Upper lobe of left lung (tissue), 6 donors: ENCODE results near the gene DYRK1A. TPM values are rescaled to one million over a fixed set of nuclear protein-coding genes. Genes with fewer than 3 reads are reported as not detected.

ENCODE experiments used
- ATAC-seq, 2 donors: fragments of 200-7000 bp; cut with Tn5 transposase; one replicate each; pipeline ENCODE4 v1.9.1; 2022; ENCODE audit warnings: mild to moderate bottlenecking in 2 of 2, moderate library complexity in 2 of 2; ENCODE audit not compliant: low FRiP score in 2 of 2
- DNase-seq, 2 donors: peaks; one replicate each; pipeline ENCODE4 v3.0.0-alpha.2; 2019 to 2020
- H3K27ac ChIP-seq, 4 donors: fragments of 200-600 bp; sonication (generic); one replicate each; pipeline ENCODE4 v1.5.1; 2016 to 2019
- H3K27me3 ChIP-seq, 4 donors: fragments of 200-600 bp; sonication (generic); one replicate each; pipeline ENCODE4 v1.5.1; 2017 to 2019
- H3K36me3 ChIP-seq, 4 donors: fragments of 200-600 bp; sonication (generic); one replicate each; pipeline ENCODE4 v1.5.1; 2016 to 2019
- H3K4me1 ChIP-seq, 4 donors: fragments of 200-600 bp; sonication (generic); one replicate each; pipeline ENCODE4 v1.5.1; 2018 to 2019
- H3K4me3 ChIP-seq, 4 donors: fragments of 200-600 bp; sonication (generic); one replicate each; pipeline ENCODE4 v1.5.1; 2017 to 2019; ENCODE audit warnings: mild to moderate bottlenecking in 2 of 4, moderate library complexity in 1 of 4
- H3K9me3 ChIP-seq, 4 donors: fragments of 200-600 bp; sonication (generic); one replicate each; pipeline ENCODE4 v1.5.1; 2018 to 2019
- EP300 ChIP-seq, 4 donors: sonication (generic); formaldehyde crosslinking; IDR thresholded peaks; one replicate each; pipeline ENCODE4 v1.5.1; 2017; ENCODE audit warnings: antibody characterized with exemption in 4 of 4, control low read depth in 2 of 4
- POLR2A ChIP-seq, 4 donors: fragments of 450-650 bp; IDR thresholded peaks; one replicate each; pipeline ENCODE4 v1.5.1; 2016 to 2017; ENCODE audit warnings: antibody characterized with exemption in 4 of 4, mild to moderate bottlenecking in 2 of 4
- POLR2AphosphoS5 ChIP-seq, 2 donors: sonication (generic); formaldehyde crosslinking; IDR thresholded peaks; one replicate each; pipeline ENCODE4 v1.5.1; 2017; ENCODE audit warnings: antibody characterized with exemption in 2 of 2
- WGBS, 2 donors: methylation state at CpG; one replicate each; pipeline ENCODE4 v1.1.5; 2017 to 2018; 5-methylcytosine and 5-hydroxymethylcytosine counted together
- total RNA-seq, 6 donors: library from RNA; depleted of rRNA in 4 of 6; stranded (reverse); fragments of >200 nt in 4 of 6; gene quantifications; one replicate each; pipeline versions ENCODE4 v1.1.0 to v1.2.1, GENCODE V29; 2016 to 2021
- TF ChIP-seq, protein P1 (sequence below), 6 experiments: fragments of 450-650 bp in 4 of 6; fragments of 200-600 bp in 2 of 6; sonication (generic) in 2 of 6; IDR thresholded peaks; one replicate each; pipeline ENCODE4 v1.5.1; 2016 to 2019; ENCODE audit warnings: antibody characterized with exemption in 6 of 6
- donor health status: DM: no; HTN: no; CAD: no; lungs with moderate emphysema.
- donor health status: DM: no; HTN: yes; CAD: no; lungs with severe emphysema.

DYRK1A gene
- total RNA-seq, 6 donors from 2014 or later = 64.1 to 116 (median 83.2) TPM

DNA sequence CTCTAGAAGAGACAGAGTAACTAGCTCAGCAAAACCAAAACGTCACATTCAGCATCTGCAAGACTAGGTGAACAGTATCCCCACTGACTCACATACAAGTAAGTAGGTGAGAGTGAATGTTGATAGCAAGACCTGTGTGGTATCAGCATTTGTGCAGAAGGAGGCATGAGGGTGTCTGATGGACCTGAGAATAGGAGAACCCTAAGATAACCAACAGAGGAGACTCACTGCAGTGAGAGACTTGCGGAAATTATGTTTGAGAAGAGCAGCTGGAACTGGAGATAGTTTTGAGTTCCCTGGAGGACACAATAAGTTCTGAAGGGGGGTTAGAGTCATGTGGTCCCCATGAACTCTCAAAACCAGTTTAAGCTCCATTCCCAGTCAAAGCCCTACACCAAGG, 59.1 kb downstream of the DYRK1A start:
- WGBS, 2 donors = 94 to 98% methylated on average over 2 of the region's 2 CpGs
- Histone ChIP-seq H3K4me3 (no peak overlapping the region), H3K9me3 (no peaks in the 10 kb centered on the region), H3K4me1 (peaks cover 0 to 28% (median 16%) of the 10 kb centered on the region in 4 donors), H3K27ac (no peak overlapping the region), H3K27me3 (no peaks in the 10 kb centered on the region), H3K36me3 (peaks cover 0 to 12% (median 4%) of the 10 kb centered on the region in 4 donors)
- no peak for TF ChIP-seq POLR2AphosphoS5 (IDR thresholded peaks at IDR 0.05)
- TF ChIP-seq EP300 (IDR thresholded peaks at IDR 0.05) = no peak
- TF ChIP-seq, protein P1, sequence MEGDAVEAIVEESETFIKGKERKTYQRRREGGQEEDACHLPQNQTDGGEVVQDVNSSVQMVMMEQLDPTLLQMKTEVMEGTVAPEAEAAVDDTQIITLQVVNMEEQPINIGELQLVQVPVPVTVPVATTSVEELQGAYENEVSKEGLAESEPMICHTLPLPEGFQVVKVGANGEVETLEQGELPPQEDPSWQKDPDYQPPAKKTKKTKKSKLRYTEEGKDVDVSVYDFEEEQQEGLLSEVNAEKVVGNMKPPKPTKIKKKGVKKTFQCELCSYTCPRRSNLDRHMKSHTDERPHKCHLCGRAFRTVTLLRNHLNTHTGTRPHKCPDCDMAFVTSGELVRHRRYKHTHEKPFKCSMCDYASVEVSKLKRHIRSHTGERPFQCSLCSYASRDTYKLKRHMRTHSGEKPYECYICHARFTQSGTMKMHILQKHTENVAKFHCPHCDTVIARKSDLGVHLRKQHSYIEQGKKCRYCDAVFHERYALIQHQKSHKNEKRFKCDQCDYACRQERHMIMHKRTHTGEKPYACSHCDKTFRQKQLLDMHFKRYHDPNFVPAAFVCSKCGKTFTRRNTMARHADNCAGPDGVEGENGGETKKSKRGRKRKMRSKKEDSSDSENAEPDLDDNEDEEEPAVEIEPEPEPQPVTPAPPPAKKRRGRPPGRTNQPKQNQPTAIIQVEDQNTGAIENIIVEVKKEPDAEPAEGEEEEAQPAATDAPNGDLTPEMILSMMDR (IDR thresholded peaks at IDR 0.05) = no peak
- no peak for TF ChIP-seq POLR2A (IDR thresholded peaks at IDR 0.05)
- DNase-seq (no peak), ATAC-seq (no peak)

DNA sequence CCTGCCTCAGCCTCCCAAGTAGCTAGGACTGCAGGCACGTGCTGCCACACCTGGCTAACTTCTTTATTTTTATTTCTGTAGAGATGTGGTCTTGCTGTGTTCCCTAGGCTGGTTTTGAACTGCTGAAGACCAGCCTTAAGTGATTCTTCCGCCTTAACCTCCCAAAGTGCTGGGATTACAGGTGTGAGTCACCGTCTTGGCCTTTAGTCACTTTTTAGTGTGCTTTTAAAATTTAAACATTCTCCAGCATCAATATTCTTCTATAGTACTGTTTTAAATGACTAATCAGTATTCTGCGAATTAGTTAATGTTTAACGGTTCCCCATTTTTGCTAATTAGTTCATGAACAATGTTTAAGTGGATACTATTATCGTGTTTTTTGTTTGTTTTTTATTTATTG, 60.6 kb downstream of the DYRK1A start:
- TF ChIP-seq, protein P1 (IDR thresholded peaks at IDR 0.05) = no peak
- no peak for TF ChIP-seq EP300 (IDR thresholded peaks at IDR 0.05)
- Histone ChIP-seq H3K9me3 (no peaks in the 10 kb centered on the region), H3K36me3 (peaks cover 0 to 10% (median 4%) of the 10 kb centered on the region in 4 donors), H3K27me3 (no peaks in the 10 kb centered on the region), H3K4me1 (peaks cover 6 to 28% (median 19%) of the 10 kb centered on the region in 4 donors), H3K4me3 (no peak overlapping the region), H3K27ac (no peak overlapping the region)
- ATAC-seq = no peak
- WGBS, 2 donors = 81 to 97% methylated on average over 6 of the region's 6 CpGs
- no peak for DNase-seq

DNA sequence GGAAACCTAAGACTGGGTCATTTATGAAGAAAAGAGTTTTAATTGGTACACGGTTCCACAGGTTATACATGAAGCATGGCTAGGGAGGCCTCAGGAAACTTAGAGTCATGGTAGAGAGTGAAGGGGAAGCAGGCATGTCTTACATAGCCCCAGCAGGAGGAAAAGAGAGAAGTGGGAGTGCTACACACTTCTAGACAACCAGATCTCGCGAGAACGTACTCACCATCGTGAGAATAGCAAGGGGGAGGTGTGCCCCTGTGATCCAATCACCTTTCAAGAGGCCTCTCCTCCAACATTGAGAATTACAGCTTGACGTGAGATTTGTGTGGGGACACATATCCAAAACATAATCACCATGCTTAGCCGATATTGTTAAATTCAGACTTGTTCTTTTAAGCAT, 62.8 kb downstream of the DYRK1A start:
- 85 to 93% methylated on average over 7 of the region's 7 CpGs for WGBS, 2 donors
- ATAC-seq (no peak), DNase-seq (no peak)
- TF ChIP-seq POLR2AphosphoS5 (IDR thresholded peaks at IDR 0.05) (no peak), POLR2A (IDR thresholded peaks at IDR 0.05) (no peak), EP300 (IDR thresholded peaks at IDR 0.05) (no peak)
- TF ChIP-seq, protein P1 (IDR thresholded peaks at IDR 0.05) = no peak
- Histone ChIP-seq H3K27me3 (no peaks in the 10 kb centered on the region), H3K4me1 (peaks cover 6 to 26% (median 16%) of the 10 kb centered on the region in 4 donors), H3K9me3 (no peaks in the 10 kb centered on the region), H3K27ac (no peak overlapping the region), H3K4me3 (no peak overlapping the region), H3K36me3 (peaks cover 0 to 6% (median 0%) of the 10 kb centered on the region in 4 donors)

DNA sequence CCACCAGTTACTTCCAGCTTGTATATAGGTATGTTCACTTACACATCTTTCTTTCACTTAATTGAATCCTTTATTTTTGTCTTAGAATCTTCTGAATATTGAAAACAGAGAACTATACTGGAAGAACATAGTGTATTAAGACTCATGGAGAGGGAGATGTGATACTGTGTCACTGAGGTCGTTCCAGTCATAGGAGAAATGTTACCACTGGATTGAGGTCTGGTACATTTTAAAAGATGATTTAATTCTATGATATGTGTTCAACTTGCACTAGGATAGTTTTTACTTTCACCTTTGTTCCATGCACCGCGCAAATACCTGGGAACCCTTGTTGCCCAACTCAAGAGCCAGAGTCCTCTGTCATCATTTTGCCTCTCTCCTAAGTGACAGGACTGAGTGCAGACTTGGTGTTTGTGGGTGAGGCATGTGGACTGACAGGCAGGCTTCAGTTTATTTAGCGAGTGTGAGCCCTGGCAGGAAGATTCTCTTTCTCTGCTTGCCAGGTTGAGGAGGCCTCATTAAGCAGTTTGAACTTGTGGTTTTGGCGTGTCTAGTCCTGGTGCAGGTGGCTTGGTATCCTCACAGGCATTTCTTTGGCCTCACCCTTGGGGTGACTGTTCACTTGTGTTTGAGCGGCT, 63.7 kb downstream of the DYRK1A start:
- no peak overlapping the region for H3K27ac ChIP-seq
- H3K4me3 ChIP-seq = no peak overlapping the region
- H3K9me3 ChIP-seq = no peaks in the 10 kb centered on the region
- H3K36me3 ChIP-seq = peaks cover 0 to 6% (median 0%) of the 10 kb centered on the region in 4 donors
- DNase-seq (no peak), ATAC-seq (no peak)
- no peak for TF ChIP-seq POLR2A (IDR thresholded peaks at IDR 0.05)
- no peak for TF ChIP-seq POLR2AphosphoS5 (IDR thresholded peaks at IDR 0.05)
- TF ChIP-seq, protein P1 (IDR thresholded peaks at IDR 0.05) = no peak
- no peak for TF ChIP-seq EP300 (IDR thresholded peaks at IDR 0.05)
- 81 to 88% methylated on average over 6 of the region's 6 CpGs for WGBS, 2 donors
- peaks cover 12 to 23% (median 18%) of the 10 kb centered on the region in 4 donors for H3K4me1 ChIP-seq
- no peaks in the 10 kb centered on the region for H3K27me3 ChIP-seq

DNA sequence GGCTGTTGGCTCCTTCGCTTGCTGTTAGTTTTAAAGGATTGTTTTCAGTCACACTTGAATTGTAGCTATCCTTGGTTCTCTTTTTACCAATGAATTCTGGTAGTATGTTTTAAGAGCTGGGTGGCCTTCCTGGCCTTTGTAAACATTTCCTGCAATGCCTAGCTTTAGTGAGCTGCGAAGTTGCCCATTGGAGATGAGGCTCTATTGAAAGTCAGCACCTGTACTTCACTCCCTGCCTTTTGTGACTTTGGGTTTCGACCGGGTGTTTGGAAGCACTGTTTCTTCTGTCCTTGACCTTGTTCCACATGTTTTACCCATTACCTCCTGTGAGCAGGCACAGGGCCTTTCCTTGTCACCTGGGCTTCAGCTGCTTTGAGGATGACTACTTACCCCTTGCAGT, 64.7 kb downstream of the DYRK1A start:
- Histone ChIP-seq H3K27ac (no peak overlapping the region), H3K9me3 (no peaks in the 10 kb centered on the region), H3K27me3 (no peaks in the 10 kb centered on the region), H3K4me3 (no peak overlapping the region), H3K36me3 (peaks cover 0 to 6% (median 0%) of the 10 kb centered on the region in 4 donors), H3K4me1 (peaks cover 18 to 30% (median 26%) of the 10 kb centered on the region in 4 donors)
- ATAC-seq (no peak), DNase-seq (no peak)
- TF ChIP-seq, protein P1 (IDR thresholded peaks at IDR 0.05) = no peak
- TF ChIP-seq POLR2AphosphoS5 (IDR thresholded peaks at IDR 0.05) (no peak), POLR2A (IDR thresholded peaks at IDR 0.05) (no peak), EP300 (IDR thresholded peaks at IDR 0.05) (no peak)
- 65 to 68% methylated on average over 4 of the region's 4 CpGs for WGBS, 2 donors
